Trophoblast cell (in vitro differentiated cells and primary cell): ENCODE results near the gene GPR173.

ENCODE experiments used
- DNase-seq, 2 donors: peaks; one replicate each; pipeline ENCODE4 v3.0.0-alpha.2; 2016
- H2AFZ ChIP-seq: 2 replicates; pipeline ENCODE4 v1.6.1; 2013; ENCODE audit warnings: low read length, moderate library complexity, mild to moderate bottlenecking; ENCODE audit not compliant: insufficient read depth, poor library complexity
- H2AK5ac ChIP-seq: 2 replicates; pipeline ENCODE4 v1.6.1; 2013; ENCODE audit warnings: mild to moderate bottlenecking, low read length
- H2BK120ac ChIP-seq: 2 replicates; pipeline ENCODE4 v1.6.1; 2013; ENCODE audit warnings: low read length, mild to moderate bottlenecking, moderate library complexity; ENCODE audit not compliant: insufficient read depth, poor library complexity
- H2BK12ac ChIP-seq: 2 replicates; pipeline ENCODE4 v1.6.1; 2013; ENCODE audit warnings: mild to moderate bottlenecking, low read length, moderate library complexity
- H2BK5ac ChIP-seq: 2 replicates; pipeline ENCODE4 v1.6.1; 2013; ENCODE audit warnings: low read length, low read depth, moderate library complexity, mild to moderate bottlenecking; ENCODE audit not compliant: poor library complexity
- H3K14ac ChIP-seq: 2 replicates; pipeline ENCODE4 v1.6.1; 2013; ENCODE audit warnings: mild to moderate bottlenecking, low read length
- H3K18ac ChIP-seq: 2 replicates; pipeline ENCODE4 v1.6.1; 2013; ENCODE audit warnings: mild to moderate bottlenecking, low read length
- H3K23ac ChIP-seq: 2 replicates; pipeline ENCODE4 v1.6.1; 2013; ENCODE audit warnings: low read length
- H3K27ac ChIP-seq: 2 replicates; pipeline ENCODE4 v1.5.1; 2013; ENCODE audit warnings: low read depth, mild to moderate bottlenecking, inconsistent platforms, low read length, moderate library complexity
- H3K27me3 ChIP-seq: 2 replicates; pipeline ENCODE4 v1.6.1; 2013; ENCODE audit warnings: inconsistent platforms, mild to moderate bottlenecking, low read length, moderate library complexity; ENCODE audit not compliant: insufficient read depth
- H3K36me3 ChIP-seq, 2 experiments: 1 replicate in 1 of 2; 2 replicates in 1 of 2; pipeline ENCODE4 v1.6.1; 2013; ENCODE audit warnings: low read length in 2 of 2, mild to moderate bottlenecking in 2 of 2, moderate library complexity in 1 of 2; ENCODE audit not compliant: insufficient read depth in 2 of 2, control insufficient read depth in 1 of 2
- H3K4ac ChIP-seq: 2 replicates; pipeline ENCODE4 v1.6.1; 2013; ENCODE audit warnings: low read depth, mild to moderate bottlenecking, low read length, moderate library complexity
- H3K4me1 ChIP-seq, 2 experiments: 1 replicate in 1 of 2; 2 replicates in 1 of 2; pipeline ENCODE4 v1.6.1; 2013; ENCODE audit warnings: low read length in 2 of 2, mild to moderate bottlenecking in 2 of 2, moderate library complexity in 1 of 2; ENCODE audit not compliant: insufficient read depth in 2 of 2, control insufficient read depth in 1 of 2
- H3K4me2 ChIP-seq: 2 replicates; pipeline ENCODE4 v1.6.1; 2013; ENCODE audit warnings: inconsistent platforms, mild to moderate bottlenecking, low read length, moderate library complexity
- H3K4me3 ChIP-seq: 2 replicates; pipeline ENCODE4 v1.5.1; 2013; ENCODE audit warnings: mild to moderate bottlenecking, low read depth, low read length, inconsistent platforms
- H3K79me1 ChIP-seq: one replicate; pipeline ENCODE4 v1.6.1; 2013; ENCODE audit warnings: low read length
- H3K79me2 ChIP-seq: 2 replicates; pipeline ENCODE4 v1.6.1; 2013; ENCODE audit warnings: low read length, mild to moderate bottlenecking; ENCODE audit not compliant: control insufficient read depth, insufficient read depth, poor library complexity
- H3K9ac ChIP-seq: 2 replicates; pipeline ENCODE4 v1.6.1; 2013; ENCODE audit warnings: mild to moderate bottlenecking, low read length
- H3K9me3 ChIP-seq: 2 replicates; pipeline ENCODE4 v1.6.1; 2013; ENCODE audit warnings: low read depth, mild to moderate bottlenecking, control low read depth, inconsistent platforms, low read length; ENCODE audit not compliant: insufficient read depth
- H4K12ac ChIP-seq: 2 replicates; pipeline ENCODE4 v1.6.1; 2013; ENCODE audit warnings: low read depth, mild to moderate bottlenecking, low read length, moderate library complexity
- H4K8ac ChIP-seq: 2 replicates; pipeline ENCODE4 v1.6.1; 2013; ENCODE audit warnings: low read depth, mild to moderate bottlenecking, low read length, moderate library complexity
- H4K91ac ChIP-seq: one replicate; pipeline ENCODE4 v1.6.1; 2013; ENCODE audit warnings: low read depth, mild to moderate bottlenecking, low read length, moderate library complexity
- WGBS: extraction: QIAGEN DNeasy Blood & Tissue Kit; methylation state at CpG from one replicate; pipeline ENCODE4 v1.1.7; 2013; ENCODE audit warnings: missing lambda C conversion rate; ENCODE audit not compliant: insufficient read length, insufficient coverage; ENCODE audit errors: extremely low coverage; 5-methylcytosine and 5-hydroxymethylcytosine counted together

The GPR173 gene

GRCh38 chrX:53089224-53089842 is 40.7 kb downstream of the GPR173 start:
- Histone ChIP-seq H3K18ac (no peak overlapping the region), H3K9ac (no peak overlapping the region), H3K4me1 (no peaks in the 10 kb centered on the region), H2AFZ (no peak overlapping the region), H2BK5ac (no peak overlapping the region), H3K79me1 (peaks cover 6% of the 10 kb centered on the region), H4K8ac (no peak overlapping the region), H3K4me2 (peak overlapping the region; percentile 80), H3K27ac (no peak overlapping the region), H2BK12ac (no peak overlapping the region), H3K4ac (no peak overlapping the region), H3K4me3 (no peak overlapping the region), H3K36me3 (peaks cover 15 to 25% of the 10 kb centered on the region in 2 experiments), H3K9me3 (no peaks in the 10 kb centered on the region), H4K12ac (no peak overlapping the region), H3K79me2 (no peaks in the 10 kb centered on the region), H2AK5ac (no peak overlapping the region), H3K23ac (no peak overlapping the region), H4K91ac (no peak overlapping the region), H3K27me3 (no peaks in the 10 kb centered on the region), H3K14ac (no peak overlapping the region), H2BK120ac (no peak overlapping the region)
- WGBS: no CpG with 5 or more reads among the region's 11 CpGs
- peak; percentile 45 to 74 for DNase-seq

DNA sequence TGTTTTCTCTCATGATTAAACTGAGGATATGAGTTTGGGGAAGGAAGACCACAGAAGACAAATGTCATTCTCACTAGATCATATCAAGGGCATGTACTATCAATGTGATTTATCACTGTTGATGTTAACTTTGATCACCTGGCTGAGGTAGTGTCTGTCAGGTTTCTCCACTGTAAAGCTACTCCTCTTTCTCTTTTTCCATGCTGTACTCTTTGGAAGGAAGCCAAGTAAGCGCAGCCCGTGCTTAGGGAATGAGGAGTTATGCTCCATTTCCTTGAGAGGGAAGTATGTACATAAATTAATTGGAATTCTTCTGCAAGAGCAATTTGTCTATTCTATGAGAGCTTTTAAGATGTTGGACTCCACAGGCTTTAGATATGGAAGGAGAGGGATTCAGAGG is 41.3 kb downstream of the GPR173 start:
- Histone ChIP-seq H4K8ac (no peak overlapping the region), H3K36me3 (peaks cover 9 to 21% of the 10 kb centered on the region in 2 experiments), H3K18ac (no peak overlapping the region), H3K79me2 (no peaks in the 10 kb centered on the region), H2BK12ac (no peak overlapping the region), H3K23ac (no peak overlapping the region), H3K27ac (no peak overlapping the region), H3K4me1 (no peaks in the 10 kb centered on the region), H2BK5ac (no peak overlapping the region), H2AK5ac (no peak overlapping the region), H3K27me3 (no peaks in the 10 kb centered on the region), H3K9ac (no peak overlapping the region), H2AFZ (no peak overlapping the region), H3K4ac (no peak overlapping the region), H4K12ac (no peak overlapping the region), H3K79me1 (peaks cover 7% of the 10 kb centered on the region), H3K9me3 (no peaks in the 10 kb centered on the region), H4K91ac (no peak overlapping the region), H3K14ac (no peak overlapping the region), H3K4me3 (no peak overlapping the region), H2BK120ac (no peak overlapping the region), H3K4me2 (no peak overlapping the region)
- WGBS: no CpG with 5 or more reads among the region's 2 CpGs
- no peak for DNase-seq

- no peak for DNase-seq
- peaks cover 3 to 10% of the 10 kb centered on the region in 2 experiments for H3K36me3 ChIP-seq
- no peak overlapping the region for H2BK12ac ChIP-seq
- peaks cover 7% of the 10 kb centered on the region for H3K79me1 ChIP-seq
- H3K9me3 ChIP-seq: no peaks in the 10 kb centered on the region
- no peak overlapping the region for H2BK5ac ChIP-seq
- no peak overlapping the region for H3K14ac ChIP-seq
- H2AK5ac ChIP-seq: no peak overlapping the region
- no peak overlapping the region for H3K23ac ChIP-seq
- no peak overlapping the region for H3K9ac ChIP-seq
- no CpG with 5 or more reads among the region's 2 CpGs for WGBS
- H3K4me1 ChIP-seq: no peaks in the 10 kb centered on the region
- H4K12ac ChIP-seq: no peak overlapping the region
- no peaks in the 10 kb centered on the region for H3K27me3 ChIP-seq
- no peak overlapping the region for H3K4ac ChIP-seq
- no peak overlapping the region for H4K91ac ChIP-seq
- H2AFZ ChIP-seq: no peak overlapping the region
- no peak overlapping the region for H3K4me3 ChIP-seq
- H3K27ac ChIP-seq: no peak overlapping the region
- no peak overlapping the region for H3K18ac ChIP-seq
- no peak overlapping the region for H3K4me2 ChIP-seq
- no peaks in the 10 kb centered on the region for H3K79me2 ChIP-seq
- no peak overlapping the region for H2BK120ac ChIP-seq
- no peak overlapping the region for H4K8ac ChIP-seq
Measured at GRCh38 chrX:53091354-53091753, 42.8 kb downstream of the GPR173 start.

DNA sequence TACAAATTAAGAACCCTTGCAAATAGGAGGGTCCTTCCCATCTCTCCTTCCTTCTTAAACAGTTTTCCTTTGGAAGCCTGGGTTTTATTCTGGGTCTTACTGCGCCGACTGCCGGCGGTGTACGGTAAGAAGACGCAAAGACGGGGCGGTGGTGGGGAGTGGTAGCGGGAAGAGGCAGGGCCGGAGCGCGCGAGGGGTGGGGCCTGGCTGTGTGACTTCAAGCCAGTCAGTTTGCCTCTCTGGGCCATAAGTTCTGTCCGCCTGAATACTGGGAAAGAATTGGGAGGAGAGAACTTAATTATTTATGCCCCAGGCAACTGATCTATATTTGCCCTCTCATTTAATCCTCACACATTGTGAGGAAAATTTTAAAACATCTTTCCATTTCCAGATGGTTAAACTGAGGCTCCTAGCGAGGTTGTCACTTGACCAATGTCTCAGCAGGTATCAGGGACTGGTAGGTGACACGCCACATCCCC is 44.6 kb downstream of the GPR173 start:
- Histone ChIP-seq H3K27me3 (no peaks in the 10 kb centered on the region), H2AFZ (peak overlapping the region; percentile 52), H2BK5ac (peak overlapping the region; percentile 15), H4K12ac (peak overlapping the region; percentile 26), H3K79me2 (no peaks in the 10 kb centered on the region), H3K4me2 (peak overlapping the region; percentile 83), H3K14ac (no peak overlapping the region), H3K18ac (no peak overlapping the region), H3K36me3 (no peaks in the 10 kb centered on the region), H2BK12ac (no peak overlapping the region), H2AK5ac (no peak overlapping the region), H3K4me3 (no peak overlapping the region), H2BK120ac (peak overlapping the region; percentile 49), H4K8ac (peak overlapping the region; percentile 93), H3K4ac (no peak overlapping the region), H3K23ac (no peak overlapping the region), H3K27ac (peak overlapping the region; percentile 57), H3K4me1 (no peaks in the 10 kb centered on the region), H4K91ac (peak overlapping the region; percentile 64), H3K9ac (no peak overlapping the region), H3K79me1 (peaks cover 7% of the 10 kb centered on the region), H3K9me3 (no peaks in the 10 kb centered on the region)
- no CpG with 5 or more reads among the region's 16 CpGs for WGBS
- peak; percentile 71 to 78 for DNase-seq
